ENCODE measurements around the gene HARS1. TPM values are rescaled to one million over a fixed set of nuclear protein-coding genes. Genes with fewer than 3 reads are reported as not detected.

HARS1 gene
- total and polyA plus RNA-seq, 10 of the 15 experiments (the other 5 are each of a cell fraction or from before 2014, with no cell fraction given), result 12.0 to 93.8 (median 76.9) TPM

- TF ChIP-seq MLLT1 (IDR thresholded peaks at IDR 0.05) (no peak), ZBTB11 (CRISPR knock-in tag; IDR thresholded peaks at IDR 0.05) (no peak), IRF4 (IDR thresholded peaks at IDR 0.05; ENCODE audit: low read depth, low read length) (peak; percentile 100), BHLHE40 (IDR thresholded peaks at IDR 0.05; ENCODE audit: borderline replicate concordance in 1 of 2, low read depth in 2 of 2, low read length in 1 of 2) (peak; percentile 44 to 50; a peak in 1 of 4 replicates), KDM1A (IDR thresholded peaks at IDR 0.05; ENCODE audit: borderline replicate concordance) (no peak), ATF3 (IDR thresholded peaks at IDR 0.05; ENCODE audit: borderline replicate concordance, extremely low read depth, low read depth, low read length) (peak; percentile 48; the same call in 1 of the 2 replicates), ZBTB33 (IDR thresholded peaks at IDR 0.05) (no peak), RUNX3 (IDR thresholded peaks at IDR 0.05; ENCODE audit: low read length) (peak; percentile 92), NFIC (IDR thresholded peaks at IDR 0.05; ENCODE audit: low read depth, low read length) (peak; percentile 69), HDGF (IDR thresholded peaks at IDR 0.05) (no peak), CBX3 (IDR thresholded peaks at IDR 0.05; ENCODE audit: borderline replicate concordance, low read depth) (no peak), IKZF1 (conservative IDR thresholded peaks at IDR 0.05) (peak; percentile 89), SMAD1 (IDR thresholded peaks at IDR 0.05; ENCODE audit: low read depth, partially characterized antibody) (peak; percentile 47), MYB (IDR thresholded peaks at IDR 0.05; ENCODE audit: borderline replicate concordance, low read depth, low read length) (no peak), ATF7 (IDR thresholded peaks at IDR 0.05; ENCODE audit: low read depth) (peak; percentile 98), ZNF207 (IDR thresholded peaks at IDR 0.05; ENCODE audit: borderline replicate concordance) (peak; percentile 95; the same call in 1 of the 2 replicates), EZH2 (IDR thresholded peaks at IDR 0.05; ENCODE audit: borderline replicate concordance, control insufficient read depth, low read depth, low read length) (no peak), WRNIP1 (IDR thresholded peaks at IDR 0.05; ENCODE audit: borderline replicate concordance, low read depth, low read length) (peak; percentile 92; the same call in 1 of the 2 replicates), SMARCA5 (IDR thresholded peaks at IDR 0.05) (peak; percentile 87; the same call in 1 of the 2 replicates), GABPA (IDR thresholded peaks at IDR 0.05; ENCODE audit: low read depth) (peak; percentile 82), CHD2 (IDR thresholded peaks at IDR 0.05; ENCODE audit: borderline replicate concordance, low read depth, low read length) (no peak; the same call in 1 of the 2 replicates), BCL3 (IDR thresholded peaks at IDR 0.05; ENCODE audit: borderline replicate concordance, insufficient read depth, low read depth, low read length, poor library complexity, severe bottlenecking) (peak; percentile 33)
Observed at GRCh38 chr5:140710899-140711552, 19.9 kb upstream of the HARS1 start (continued).

All from GM12878 (cell line).